ENCODE measurements around the gene PRR22.

DNA sequence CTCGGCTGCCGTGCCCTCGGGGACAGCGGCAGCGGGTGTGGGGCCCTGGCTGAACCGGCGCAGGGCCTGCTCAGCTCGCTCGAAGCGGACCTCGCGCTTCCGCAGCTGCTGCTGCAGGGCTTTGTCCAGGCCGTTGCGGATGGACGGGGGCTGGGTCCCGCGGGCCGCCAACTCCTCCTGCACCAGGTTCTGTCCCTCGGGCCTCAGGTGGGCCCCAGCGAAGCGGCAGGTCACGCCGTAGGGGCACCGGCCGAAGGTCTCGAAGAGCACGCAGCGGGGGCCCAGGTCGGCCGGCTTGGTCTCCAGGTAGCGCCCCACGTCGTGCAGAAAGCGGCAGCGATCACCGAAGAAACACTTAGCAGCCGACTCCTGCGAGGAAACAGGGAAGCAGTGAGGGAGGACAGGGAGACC, 4.8 kb upstream of the PRR22 start:
- TF ChIP-seq, protein P1, sequence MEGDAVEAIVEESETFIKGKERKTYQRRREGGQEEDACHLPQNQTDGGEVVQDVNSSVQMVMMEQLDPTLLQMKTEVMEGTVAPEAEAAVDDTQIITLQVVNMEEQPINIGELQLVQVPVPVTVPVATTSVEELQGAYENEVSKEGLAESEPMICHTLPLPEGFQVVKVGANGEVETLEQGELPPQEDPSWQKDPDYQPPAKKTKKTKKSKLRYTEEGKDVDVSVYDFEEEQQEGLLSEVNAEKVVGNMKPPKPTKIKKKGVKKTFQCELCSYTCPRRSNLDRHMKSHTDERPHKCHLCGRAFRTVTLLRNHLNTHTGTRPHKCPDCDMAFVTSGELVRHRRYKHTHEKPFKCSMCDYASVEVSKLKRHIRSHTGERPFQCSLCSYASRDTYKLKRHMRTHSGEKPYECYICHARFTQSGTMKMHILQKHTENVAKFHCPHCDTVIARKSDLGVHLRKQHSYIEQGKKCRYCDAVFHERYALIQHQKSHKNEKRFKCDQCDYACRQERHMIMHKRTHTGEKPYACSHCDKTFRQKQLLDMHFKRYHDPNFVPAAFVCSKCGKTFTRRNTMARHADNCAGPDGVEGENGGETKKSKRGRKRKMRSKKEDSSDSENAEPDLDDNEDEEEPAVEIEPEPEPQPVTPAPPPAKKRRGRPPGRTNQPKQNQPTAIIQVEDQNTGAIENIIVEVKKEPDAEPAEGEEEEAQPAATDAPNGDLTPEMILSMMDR (IDR thresholded peaks at IDR 0.05; ENCODE audit: low read depth, low read length) = no peak
- TF ChIP-seq EZH2phosphoT487 (IDR thresholded peaks at IDR 0.05; ENCODE audit: low read depth) = no peak

All from OCI-LY3 (cell line).